ENCODE data around the gene HAGH. TPM values are rescaled to one million over a fixed set of nuclear protein-coding genes. Genes with fewer than 3 reads are reported as not detected.

The HAGH gene
- total and polyA plus RNA-seq, 2 experiments from 2014 or later, result 169 to 219 TPM

DNA sequence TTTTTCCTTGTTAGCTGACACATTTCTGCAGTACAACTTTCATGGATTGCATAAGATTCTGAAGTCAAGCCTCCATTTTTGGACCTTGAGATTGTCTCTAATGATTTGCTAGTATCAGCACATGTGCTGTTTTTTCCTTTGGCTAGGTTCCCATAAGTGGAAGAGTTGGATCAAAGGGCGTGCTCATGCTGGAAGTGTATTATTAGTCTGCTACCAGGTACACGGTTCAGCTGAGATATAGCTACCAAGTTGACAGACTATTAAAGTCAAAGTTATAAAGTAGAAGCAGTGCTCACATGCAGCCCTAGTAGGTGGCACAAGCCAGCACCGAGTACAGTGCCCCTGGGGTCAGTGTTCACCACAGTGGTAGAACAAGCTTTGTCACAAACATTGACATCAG is 3.6 kb upstream of the HAGH start:
- Histone ChIP-seq H3K27ac (no peak overlapping the region), H3K4me3 (no peak overlapping the region), H3K27me3 (no peaks in the 10 kb centered on the region), H3K36me3 (no peaks in the 10 kb centered on the region), H3K9me3 (ENCODE audit: low read depth) (no peaks in the 10 kb centered on the region), H3K4me1 (ENCODE audit: low read depth) (peaks cover 17% of the 10 kb centered on the region)
- TF ChIP-seq, protein P1, sequence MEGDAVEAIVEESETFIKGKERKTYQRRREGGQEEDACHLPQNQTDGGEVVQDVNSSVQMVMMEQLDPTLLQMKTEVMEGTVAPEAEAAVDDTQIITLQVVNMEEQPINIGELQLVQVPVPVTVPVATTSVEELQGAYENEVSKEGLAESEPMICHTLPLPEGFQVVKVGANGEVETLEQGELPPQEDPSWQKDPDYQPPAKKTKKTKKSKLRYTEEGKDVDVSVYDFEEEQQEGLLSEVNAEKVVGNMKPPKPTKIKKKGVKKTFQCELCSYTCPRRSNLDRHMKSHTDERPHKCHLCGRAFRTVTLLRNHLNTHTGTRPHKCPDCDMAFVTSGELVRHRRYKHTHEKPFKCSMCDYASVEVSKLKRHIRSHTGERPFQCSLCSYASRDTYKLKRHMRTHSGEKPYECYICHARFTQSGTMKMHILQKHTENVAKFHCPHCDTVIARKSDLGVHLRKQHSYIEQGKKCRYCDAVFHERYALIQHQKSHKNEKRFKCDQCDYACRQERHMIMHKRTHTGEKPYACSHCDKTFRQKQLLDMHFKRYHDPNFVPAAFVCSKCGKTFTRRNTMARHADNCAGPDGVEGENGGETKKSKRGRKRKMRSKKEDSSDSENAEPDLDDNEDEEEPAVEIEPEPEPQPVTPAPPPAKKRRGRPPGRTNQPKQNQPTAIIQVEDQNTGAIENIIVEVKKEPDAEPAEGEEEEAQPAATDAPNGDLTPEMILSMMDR (IDR thresholded peaks at IDR 0.05; ENCODE audit: low read depth, low read length), result no peak
- DNase-seq (ENCODE audit: low read depth in 1 of 2, low spot score in 1 of 2), result no peak

DNA sequence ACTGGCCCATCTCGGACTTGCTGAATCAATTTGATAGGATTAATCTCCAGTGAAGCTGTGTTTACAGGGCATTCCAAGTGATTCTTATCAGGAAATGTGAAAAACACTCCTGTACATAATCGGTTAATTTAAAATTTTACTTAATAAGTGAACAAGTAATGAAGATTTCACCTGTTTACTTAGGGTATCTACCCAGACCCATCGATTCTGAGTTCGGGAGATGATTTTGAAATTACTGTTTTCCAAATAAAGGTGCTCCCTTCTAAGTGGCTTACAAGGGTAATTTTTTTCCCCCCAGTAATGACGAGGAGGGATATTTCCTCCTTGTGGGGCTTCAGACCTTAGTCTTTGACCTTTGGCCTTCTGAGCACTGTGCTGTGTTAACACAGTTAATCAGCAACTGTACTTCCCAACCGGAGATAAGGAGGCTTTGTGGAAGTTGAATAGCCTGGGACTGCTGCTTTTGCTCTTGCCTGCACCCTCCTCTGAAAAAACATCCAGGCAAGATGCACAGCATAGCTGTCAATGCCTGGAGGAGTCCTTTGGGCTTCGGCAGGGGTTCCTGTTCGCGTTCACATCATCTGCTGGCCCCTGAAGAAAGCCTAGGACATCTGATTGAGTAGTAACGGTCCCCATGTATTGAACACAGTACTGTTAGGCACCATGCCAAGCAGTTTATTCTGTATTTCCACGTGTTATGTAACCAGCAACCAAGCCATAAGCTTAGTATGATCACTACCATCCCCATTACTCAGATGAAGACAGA is 2.2 kb upstream of the HAGH start:
- TF ChIP-seq, protein P1 (IDR thresholded peaks at IDR 0.05; ENCODE audit: low read depth, low read length), result no peak
- H3K4me3 ChIP-seq, result peak overlapping the region; percentile 83
- no peak for DNase-seq (ENCODE audit: low read depth in 1 of 2, low spot score in 1 of 2)
- H3K27ac ChIP-seq, result no peak overlapping the region
- no peaks in the 10 kb centered on the region for H3K9me3 ChIP-seq (ENCODE audit: low read depth)
- H3K27me3 ChIP-seq, result no peaks in the 10 kb centered on the region
- H3K4me1 ChIP-seq (ENCODE audit: low read depth), result peaks cover 17% of the 10 kb centered on the region
- H3K36me3 ChIP-seq, result no peaks in the 10 kb centered on the region

DNA sequence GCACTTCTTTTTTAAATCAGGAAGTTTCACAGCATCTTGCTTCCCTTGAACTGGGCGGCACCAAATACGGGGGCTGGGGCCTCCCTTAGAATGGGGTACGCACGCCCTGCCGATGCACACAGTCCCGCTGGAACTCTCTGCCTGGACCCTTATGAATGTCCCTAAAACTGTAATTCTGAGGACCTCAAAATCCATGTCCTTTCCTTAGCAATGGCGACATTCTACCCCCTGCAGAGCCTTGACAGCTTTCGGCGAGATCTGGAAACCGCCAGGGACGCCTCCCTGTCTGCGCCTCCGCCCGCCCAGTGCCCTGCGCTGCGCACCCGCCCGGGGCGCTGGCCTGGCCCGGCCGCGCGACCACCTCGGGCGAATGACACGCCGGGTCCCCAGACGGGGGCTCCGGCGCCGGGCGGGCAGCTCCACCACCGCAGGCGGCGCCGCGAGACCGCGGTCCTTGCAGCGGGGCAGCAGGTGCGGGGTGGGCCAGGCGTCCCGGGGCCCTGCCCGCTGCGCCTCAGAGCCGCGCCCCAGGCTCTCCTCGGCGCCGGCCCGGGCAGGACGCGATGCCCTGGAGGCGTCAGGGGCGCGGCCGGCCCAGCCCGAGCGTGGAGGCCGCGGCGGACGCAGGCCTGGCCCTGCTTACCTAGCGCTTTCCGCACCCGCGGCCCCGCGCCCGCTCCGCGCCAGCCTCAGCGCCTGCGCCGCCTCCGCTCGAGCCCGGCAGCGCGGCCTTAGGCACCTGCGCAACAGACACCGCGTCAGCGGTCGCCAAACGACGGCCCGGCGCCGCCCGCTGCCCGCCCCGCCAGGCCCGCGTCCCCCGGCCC is 548 bp downstream of the HAGH start:
- H3K4me1 ChIP-seq (ENCODE audit: low read depth), result peaks cover 17% of the 10 kb centered on the region
- peaks cover 3% of the 10 kb centered on the region for H3K36me3 ChIP-seq
- TF ChIP-seq, protein P1 (IDR thresholded peaks at IDR 0.05; ENCODE audit: low read depth, low read length), result no peak
- no peaks in the 10 kb centered on the region for H3K9me3 ChIP-seq (ENCODE audit: low read depth)
- H3K27me3 ChIP-seq, result no peaks in the 10 kb centered on the region
- peak; percentile 11 to 82 for DNase-seq (ENCODE audit: low read depth in 1 of 2, low spot score in 1 of 2)
- H3K4me3 ChIP-seq, result peak overlapping the region; percentile 83
- peak overlapping the region; percentile 92 for H3K27ac ChIP-seq

DNA sequence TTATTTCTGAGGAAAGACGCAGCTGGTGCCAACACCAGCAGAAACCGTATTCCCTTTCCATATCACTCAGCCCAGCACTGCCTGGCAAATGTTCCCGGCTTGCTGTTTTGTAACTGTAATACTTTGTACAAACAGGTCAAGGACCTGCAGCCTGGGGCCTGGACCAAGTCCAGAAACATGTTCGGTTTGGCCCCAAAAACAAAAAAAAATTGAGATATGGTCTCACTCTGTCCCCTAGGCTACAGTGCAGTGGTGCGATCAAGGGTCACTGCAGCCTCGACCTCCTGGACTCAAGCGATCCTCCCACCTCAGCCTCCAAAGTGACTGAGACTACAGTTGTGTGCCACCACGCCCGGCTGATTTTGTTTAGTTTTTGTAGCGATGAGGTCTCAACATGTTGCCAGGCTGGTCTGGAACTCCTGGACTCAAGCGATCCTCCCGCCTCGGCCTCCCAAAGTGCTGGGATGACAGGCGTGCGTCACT is 1.2 kb downstream of the HAGH start:
- Histone ChIP-seq H3K4me3 (peak overlapping the region; percentile 83), H3K4me1 (ENCODE audit: low read depth) (peaks cover 17% of the 10 kb centered on the region), H3K36me3 (peaks cover 3% of the 10 kb centered on the region), H3K9me3 (ENCODE audit: low read depth) (no peaks in the 10 kb centered on the region), H3K27ac (peak overlapping the region; percentile 92), H3K27me3 (no peaks in the 10 kb centered on the region)
- no peak for DNase-seq (ENCODE audit: low read depth in 1 of 2, low spot score in 1 of 2)
- TF ChIP-seq, protein P1 (IDR thresholded peaks at IDR 0.05; ENCODE audit: low read depth, low read length), result no peak

DNA sequence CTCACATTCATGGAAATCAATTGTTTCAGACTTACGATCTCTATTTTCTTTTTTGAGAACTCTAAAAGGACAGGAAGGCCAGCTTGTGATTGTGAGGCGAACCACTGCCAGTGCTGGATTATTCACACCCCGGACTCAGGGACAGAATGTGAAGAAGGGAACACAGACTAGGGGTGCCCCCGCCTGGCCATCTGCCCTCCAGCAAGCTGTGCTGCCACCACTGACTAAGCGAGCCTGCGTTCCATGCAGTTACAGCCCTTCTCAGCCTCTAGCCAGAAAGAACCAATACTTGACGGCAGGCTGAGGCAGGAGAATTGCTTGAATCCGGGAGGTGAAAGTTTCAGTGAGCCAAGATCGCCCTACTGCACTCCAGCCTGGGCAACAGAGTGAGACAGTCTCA is 2.8 kb downstream of the HAGH start:
- DNase-seq (ENCODE audit: low read depth in 1 of 2, low spot score in 1 of 2), result peak; percentile 58 to 70
- Histone ChIP-seq H3K27ac (no peak overlapping the region), H3K9me3 (ENCODE audit: low read depth) (no peaks in the 10 kb centered on the region), H3K36me3 (peaks cover 9% of the 10 kb centered on the region), H3K4me3 (no peak overlapping the region), H3K27me3 (no peaks in the 10 kb centered on the region), H3K4me1 (ENCODE audit: low read depth) (peaks cover 14% of the 10 kb centered on the region)
- TF ChIP-seq, protein P1 (IDR thresholded peaks at IDR 0.05; ENCODE audit: low read depth, low read length), result peak; percentile 35
